CD14-positive monocyte (primary cell): Measurements from ENCODE around the gene YIPF6. TPM values are rescaled to one million over a fixed set of nuclear protein-coding genes. Genes with fewer than 3 reads are reported as not detected.
"Not testable (repeated sequence)": the region's sequence is repeated elsewhere in the genome, so short reads cannot be mapped to it uniquely, and the experiment has no call there.

Experiments used
- DNase-seq, 3 donors: peaks; one replicate each; pipeline ENCODE4 v3.0.0-alpha.2; 2011 to 2022
- H2AFZ ChIP-seq: 2 replicates; pipeline ENCODE4 v1.6.0; 2012; ENCODE audit warnings: mild to moderate bottlenecking, low read depth, low read length, inconsistent platforms; ENCODE audit not compliant: insufficient read depth, poor library complexity, severe bottlenecking
- H3K27ac ChIP-seq, 2 donors: 1 replicate in 1 of 2; 2 replicates in 1 of 2; pipeline ENCODE4 v1.5.1; 2012 to 2013; ENCODE audit warnings: low read length in 2 of 2, control low read depth in 1 of 2, inconsistent platforms in 1 of 2, low read depth in 1 of 2, mild to moderate bottlenecking in 1 of 2
- H3K27me3 ChIP-seq, 2 donors: one replicate each; pipeline versions ENCODE4 v1.6.0 to v1.6.1; 2011 to 2013; ENCODE audit warnings: low read length in 2 of 2; ENCODE audit not compliant: control insufficient read depth in 2 of 2, insufficient read depth in 2 of 2
- H3K36me3 ChIP-seq, 2 donors: replicated peaks in 1 of 2; 1 replicate in 1 of 2; 2 replicates in 1 of 2; pipeline versions ENCODE4 v1.5.1 to v1.6.1; 2012 to 2013; ENCODE audit warnings: low read length in 2 of 2, control low read depth in 1 of 2, inconsistent platforms in 1 of 2, mild to moderate bottlenecking in 1 of 2; ENCODE audit not compliant: insufficient read depth in 2 of 2, control insufficient read depth in 1 of 2
- H3K4me1 ChIP-seq, 2 donors: 1 replicate in 1 of 2; 2 replicates in 1 of 2; pipeline versions ENCODE4 v1.5.1 to v1.6.1; 2012 to 2013; ENCODE audit warnings: low read length in 2 of 2, control low read depth in 1 of 2, inconsistent platforms in 1 of 2, mild to moderate bottlenecking in 1 of 2, moderate library complexity in 1 of 2; ENCODE audit not compliant: insufficient read depth in 2 of 2, control insufficient read depth in 1 of 2
- H3K4me2 ChIP-seq: replicated peaks from 2 replicates; pipeline ENCODE3; 2012; ENCODE audit warnings: low read length, moderate library complexity, mild to moderate bottlenecking; ENCODE audit not compliant: poor library complexity, severe bottlenecking; ENCODE audit errors: extremely low read depth
- H3K4me3 ChIP-seq, 3 experiments: fragments of 200-600 bp in 1 of 3; sonication (generic) in 1 of 3; replicated peaks in 1 of 3; 1 replicate in 2 of 3; 2 replicates in 1 of 3; pipeline ENCODE4 v1.5.1; 2011 to 2013; ENCODE audit warnings: low read length in 3 of 3, mild to moderate bottlenecking in 3 of 3, control low read depth in 2 of 3, low read depth in 2 of 3, inconsistent platforms in 1 of 3, moderate library complexity in 1 of 3
- H3K79me2 ChIP-seq: 2 replicates; pipeline ENCODE4 v1.6.0; 2012; ENCODE audit warnings: mild to moderate bottlenecking, control low read depth, inconsistent platforms, low read length, moderate library complexity; ENCODE audit not compliant: insufficient read depth
- H3K9ac ChIP-seq: 2 replicates; pipeline ENCODE4 v1.6.0; 2017; ENCODE audit warnings: low read length, mild to moderate bottlenecking; ENCODE audit not compliant: insufficient read depth, poor library complexity, severe bottlenecking
- H3K9me3 ChIP-seq, 2 donors: replicated peaks in 1 of 2; 1 replicate in 1 of 2; 2 replicates in 1 of 2; pipeline versions ENCODE4 v1.5.1 to v1.6.1; 2012 to 2013; ENCODE audit warnings: low read length in 2 of 2, control low read depth in 1 of 2; ENCODE audit not compliant: control insufficient read depth in 1 of 2, insufficient read depth in 1 of 2
- H4K20me1 ChIP-seq: 2 replicates; pipeline ENCODE4 v1.6.0; 2012; ENCODE audit warnings: mild to moderate bottlenecking, low read length, control low read depth, moderate library complexity; ENCODE audit not compliant: insufficient read depth
- H3K27ac Mint-ChIP-seq, 7 donors: one replicate each; pipeline ENCODE4 v1.8.0; 2020; ENCODE audit warnings: mild to moderate bottlenecking in 7 of 7, mixed read lengths in 7 of 7, moderate library complexity in 6 of 7, inconsistent platforms in 2 of 7
- H3K27me3 Mint-ChIP-seq, 3 donors: one replicate each; pipeline ENCODE4 v1.8.0; 2021 to 2022; ENCODE audit warnings: low read depth in 3 of 3, mild to moderate bottlenecking in 3 of 3, mixed read lengths in 3 of 3, moderate library complexity in 3 of 3, inconsistent platforms in 1 of 3
- H3K36me3 Mint-ChIP-seq, 2 donors: one replicate each; pipeline ENCODE4 v1.8.0; 2020; ENCODE audit warnings: mixed read lengths in 2 of 2, inconsistent platforms in 1 of 2, mild to moderate bottlenecking in 1 of 2
- H3K4me1 Mint-ChIP-seq: one replicate; pipeline ENCODE4 v1.8.0; 2020; ENCODE audit warnings: mild to moderate bottlenecking, mixed read lengths
- H3K4me3 Mint-ChIP-seq, 2 donors: one replicate each; pipeline ENCODE4 v1.8.0; 2020; ENCODE audit warnings: mild to moderate bottlenecking in 2 of 2, mixed read lengths in 2 of 2, moderate library complexity in 1 of 2
- H3K9me3 Mint-ChIP-seq, 7 donors: one replicate each; pipeline ENCODE4 v1.8.0; 2020 to 2022; ENCODE audit warnings: mixed read lengths in 7 of 7, mild to moderate bottlenecking in 6 of 7, moderate library complexity in 6 of 7, inconsistent platforms in 2 of 7
- WGBS: methylation state at CpG from one replicate; pipeline ENCODE4 v1.1.5; 2013; ENCODE audit warnings: missing lambda C conversion rate; ENCODE audit not compliant: insufficient coverage; 5-methylcytosine and 5-hydroxymethylcytosine counted together
- intact Hi-C, 2 donors: fragments of 100-400 bp; cut with micrococcal nuclease; formaldehyde crosslinking; loops; one replicate each; pipeline versions ENCODE4 v1.15.0 to v1.15.1; 2023
- polyA plus RNA-seq, 3 donors: library from polyadenylated mRNA; depleted of rRNA in 1 of 3; unstranded in 2 of 3; stranded (reverse) in 1 of 3; fragments of 300-500 nt in 2 of 3; fragments of >200 nt in 1 of 3; fragmentation: Illumina TruSeq in 2 of 3; gene quantifications; 1 replicate in 2 of 3; 2 replicates in 1 of 3; pipeline ENCODE4 v1.2.3, GENCODE V29; 2012 to 2021
- TF ChIP-seq, protein P1 (sequence below): fragments of 200-600 bp; IDR thresholded peaks from one replicate; pipeline ENCODE4 v1.8.0; 2022; ENCODE audit warnings: antibody characterized with exemption, mild to moderate bottlenecking

The YIPF6 gene
- polyA plus RNA-seq, 3 donors, result 3.8 to 23.6 (median 21.0) TPM

DNA sequence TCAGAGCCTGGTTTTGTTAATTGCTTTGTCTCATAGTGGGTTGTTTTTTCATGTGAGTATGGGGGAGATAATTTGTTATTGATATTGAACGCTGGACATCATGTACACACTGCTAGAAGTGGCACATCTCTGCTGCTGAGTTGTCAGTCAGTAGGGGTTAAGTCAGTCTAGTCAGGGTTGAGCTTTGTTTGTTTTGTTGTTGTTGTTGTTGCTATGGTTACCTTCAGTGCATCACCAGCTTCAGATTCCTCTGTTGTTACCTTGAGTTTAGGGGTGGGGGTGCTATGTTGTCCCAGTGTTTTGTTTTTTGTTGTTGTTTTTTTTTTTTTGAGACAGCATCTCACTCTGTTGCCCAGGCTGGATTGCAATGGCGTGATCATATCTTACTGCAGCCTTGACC is 9.9 kb downstream of the YIPF6 start:
- H3K4me1 ChIP-seq, result no peaks in the 10 kb centered on the region
- Mint-ChIP-seq H3K27ac (peak overlapping the region in 5 of 7 donors; percentile 23 to 67 (median 57)), H3K9me3 (peaks cover 0 to 2% (median 0%) of the 10 kb centered on the region in 7 donors), H3K4me3 (no peak overlapping the region), H3K36me3 (peaks cover 14 to 23% of the 10 kb centered on the region in 2 donors), H3K4me1 (no peaks in the 10 kb centered on the region), H3K27me3 (peaks cover 0 to 4% (median 0%) of the 10 kb centered on the region in 3 donors)
- peak overlapping the region in 1 of 2 donors; percentile 11 for H3K27ac ChIP-seq
- peaks cover 24% of the 10 kb centered on the region for H3K79me2 ChIP-seq
- H3K4me3 ChIP-seq, result no peak overlapping the region
- H3K36me3 ChIP-seq, result peaks cover 17 to 29% of the 10 kb centered on the region in 2 donors
- H3K9me3 ChIP-seq, result no peaks in the 10 kb centered on the region
- DNase-seq, result peak in 2 of 3 donors; percentile 4 to 35
- H4K20me1 ChIP-seq, result peaks cover 20% of the 10 kb centered on the region
- no peak overlapping the region for H3K9ac ChIP-seq
- no peaks in the 10 kb centered on the region for H3K27me3 ChIP-seq
- intact Hi-C loops, result loop anchor here in 1 of 2 donors (5.0 kb wide), 1 partner anchor 204 kb away; no protein-coding TSS in a partner anchor
- TF ChIP-seq, protein P1, sequence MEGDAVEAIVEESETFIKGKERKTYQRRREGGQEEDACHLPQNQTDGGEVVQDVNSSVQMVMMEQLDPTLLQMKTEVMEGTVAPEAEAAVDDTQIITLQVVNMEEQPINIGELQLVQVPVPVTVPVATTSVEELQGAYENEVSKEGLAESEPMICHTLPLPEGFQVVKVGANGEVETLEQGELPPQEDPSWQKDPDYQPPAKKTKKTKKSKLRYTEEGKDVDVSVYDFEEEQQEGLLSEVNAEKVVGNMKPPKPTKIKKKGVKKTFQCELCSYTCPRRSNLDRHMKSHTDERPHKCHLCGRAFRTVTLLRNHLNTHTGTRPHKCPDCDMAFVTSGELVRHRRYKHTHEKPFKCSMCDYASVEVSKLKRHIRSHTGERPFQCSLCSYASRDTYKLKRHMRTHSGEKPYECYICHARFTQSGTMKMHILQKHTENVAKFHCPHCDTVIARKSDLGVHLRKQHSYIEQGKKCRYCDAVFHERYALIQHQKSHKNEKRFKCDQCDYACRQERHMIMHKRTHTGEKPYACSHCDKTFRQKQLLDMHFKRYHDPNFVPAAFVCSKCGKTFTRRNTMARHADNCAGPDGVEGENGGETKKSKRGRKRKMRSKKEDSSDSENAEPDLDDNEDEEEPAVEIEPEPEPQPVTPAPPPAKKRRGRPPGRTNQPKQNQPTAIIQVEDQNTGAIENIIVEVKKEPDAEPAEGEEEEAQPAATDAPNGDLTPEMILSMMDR, result no peak
- H2AFZ ChIP-seq, result no peak overlapping the region
- H3K4me2 ChIP-seq, result no peak overlapping the region
- 100% methylated on average over 1 of the region's 2 CpGs for WGBS

DNA sequence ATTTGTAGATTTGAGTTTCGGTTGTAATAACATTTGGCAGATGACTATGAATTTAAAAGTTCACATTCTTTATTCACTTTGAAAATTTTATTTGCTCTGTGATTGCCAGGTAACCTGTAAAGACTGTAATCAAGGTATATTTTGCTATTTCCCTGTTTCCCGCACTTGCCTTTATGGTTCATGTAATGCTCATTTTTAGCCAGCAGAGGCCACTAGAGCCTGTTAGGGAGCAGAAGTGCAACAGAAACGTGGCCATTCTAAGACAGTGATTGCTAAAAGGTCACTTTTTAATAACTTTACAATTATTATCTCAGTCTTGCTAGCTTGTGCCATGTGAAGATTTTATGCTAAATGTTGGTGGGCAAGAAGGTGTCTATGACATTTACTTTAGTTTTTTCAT is 12.4 kb downstream of the YIPF6 start:
- H3K4me3 ChIP-seq, result no peak overlapping the region
- H3K27me3 Mint-ChIP-seq, result peaks cover 0 to 4% (median 0%) of the 10 kb centered on the region in 3 donors
- H3K4me1 ChIP-seq, result no peaks in the 10 kb centered on the region
- intact Hi-C loops, result loop anchor here in 1 of 2 donors (5.0 kb wide), 1 partner anchor 196 kb away; no protein-coding TSS in a partner anchor
- H3K27me3 ChIP-seq, result no peaks in the 10 kb centered on the region
- no peak overlapping the region for H3K4me2 ChIP-seq
- H4K20me1 ChIP-seq, result peaks cover 16% of the 10 kb centered on the region
- H3K36me3 Mint-ChIP-seq, result peaks cover 17 to 27% of the 10 kb centered on the region in 2 donors
- H3K27ac ChIP-seq, result no peak overlapping the region
- H3K9me3 Mint-ChIP-seq, result no peaks in the 10 kb centered on the region
- DNase-seq, result peak; percentile 29 to 45 (median 39)
- no peak overlapping the region for H3K9ac ChIP-seq
- H3K36me3 ChIP-seq, result peaks cover 32 to 43% of the 10 kb centered on the region in 2 donors
- no peak overlapping the region for H3K27ac Mint-ChIP-seq
- no peaks in the 10 kb centered on the region for H3K9me3 ChIP-seq
- no peak overlapping the region for H2AFZ ChIP-seq
- H3K79me2 ChIP-seq, result peaks cover 11% of the 10 kb centered on the region
- TF ChIP-seq, protein P1, result peak; percentile 74
- H3K4me1 Mint-ChIP-seq, result no peaks in the 10 kb centered on the region
- H3K4me3 Mint-ChIP-seq, result no peak overlapping the region
- 80% methylated on average over 1 of the region's 3 CpGs for WGBS

DNA sequence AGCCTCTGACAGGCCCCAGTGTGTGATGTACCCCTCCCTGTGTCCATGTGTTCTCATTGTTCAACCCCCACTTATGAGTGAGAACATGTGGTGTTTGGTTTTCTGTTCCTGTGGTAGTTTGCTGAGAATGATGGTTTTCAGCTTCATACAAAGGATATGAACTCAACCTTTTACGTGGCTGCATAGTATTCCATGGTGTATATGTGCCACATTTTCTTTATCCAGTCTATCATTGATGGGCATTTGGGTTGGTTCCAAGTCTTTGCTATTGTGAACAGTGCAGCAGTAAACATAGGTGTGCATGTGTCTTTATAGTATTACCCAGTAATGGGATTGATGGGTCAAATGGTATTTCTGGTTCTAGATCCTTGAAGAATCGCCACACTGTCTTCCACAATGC is 25.8 kb downstream of the YIPF6 start:
- no CpG with 5 or more reads among the region's 2 CpGs for WGBS
- H3K4me3 ChIP-seq, H3K4me1 Mint-ChIP-seq, DNase-seq, H3K4me2 ChIP-seq, intact Hi-C loops, H3K27me3 ChIP-seq, H3K27ac ChIP-seq, H3K27me3 Mint-ChIP-seq, H3K9me3 ChIP-seq, H2AFZ ChIP-seq, H4K20me1 ChIP-seq, H3K9me3 Mint-ChIP-seq, H3K4me1 ChIP-seq, H3K4me3 Mint-ChIP-seq, H3K9ac ChIP-seq, H3K79me2 ChIP-seq, H3K27ac Mint-ChIP-seq: not testable (repeated sequence)
- H3K36me3 ChIP-seq, result peaks cover 37 to 64% of the 10 kb centered on the region in 2 donors
- peaks cover 65 to 73% of the 10 kb centered on the region in 2 donors for H3K36me3 Mint-ChIP-seq
